DMS79 treated with DMSO at 0.1 percent for 48 hours (cell line): ENCODE data around the gene EIF4A3.
A peak's percentile ranks its signal among the peaks of the same experiment; 100 is the strongest.

Experiments used
- DNase-seq: peaks from one replicate; lab custom pipeline; 2025; lab: John Stamatoyannopoulos, UW

Gene EIF4A3

GRCh38 chr17:80112471-80113032 lies 34.4 kb downstream of the EIF4A3 start:
- no peak for DNase-seq

GRCh38 chr17:80111702-80112470 lies 35.0 kb downstream of the EIF4A3 start:
- no peak for DNase-seq

DNA sequence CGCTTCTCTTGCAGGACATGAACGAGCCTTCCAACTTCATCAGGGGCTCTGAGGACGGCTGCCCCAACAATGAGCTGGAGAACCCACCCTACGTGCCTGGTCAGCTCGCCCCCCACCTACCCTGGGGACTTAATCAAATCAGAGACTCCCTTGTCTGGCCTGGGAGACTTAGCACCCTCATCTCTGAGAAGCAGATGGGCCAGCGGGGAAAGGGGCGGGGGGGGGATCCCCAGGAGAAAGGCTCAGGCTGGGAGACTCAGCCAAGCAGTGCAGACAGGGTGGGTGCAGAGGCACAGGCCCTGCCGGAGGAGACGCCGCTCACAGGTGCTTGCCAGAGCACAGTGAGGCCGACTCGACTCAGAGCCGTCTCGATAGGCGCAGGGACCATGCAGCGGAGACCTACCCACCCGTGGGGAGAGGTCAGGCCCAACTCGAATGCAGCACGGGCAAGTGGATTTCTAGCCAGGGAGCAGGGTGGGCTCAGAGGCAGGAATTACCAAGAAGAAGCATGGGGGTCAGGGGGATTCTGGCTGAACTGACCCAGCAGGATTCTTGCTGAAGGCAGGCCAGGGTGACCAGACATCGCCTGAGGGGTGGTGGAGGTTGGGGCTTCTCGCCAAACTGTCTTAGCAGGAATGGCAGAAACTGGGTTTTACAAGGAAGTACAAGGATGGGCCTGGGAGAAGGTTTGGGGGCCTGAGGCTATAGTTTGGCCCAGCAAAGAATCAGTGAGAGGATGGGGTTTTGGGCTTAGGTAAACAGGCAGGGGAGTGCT lies 35.8 kb downstream of the EIF4A3 start:
- no peak for DNase-seq

DNA sequence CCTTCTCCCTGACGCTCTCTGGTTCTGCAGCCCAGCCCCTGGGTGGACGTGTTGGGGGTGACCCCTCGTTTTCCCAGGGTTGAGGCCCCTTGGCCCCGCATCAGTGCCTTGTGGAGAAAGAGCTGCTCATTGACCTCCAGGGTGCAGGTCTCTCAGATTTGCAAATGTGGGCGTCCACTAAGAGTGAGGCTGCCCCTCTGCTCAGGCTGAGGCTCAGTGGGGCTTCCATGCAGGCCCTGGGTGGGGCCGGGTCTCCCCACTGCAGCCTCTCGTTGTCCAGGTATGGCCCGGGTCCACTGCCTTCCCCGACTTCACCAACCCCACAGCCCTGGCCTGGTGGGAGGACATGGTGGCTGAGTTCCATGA lies 36.5 kb downstream of the EIF4A3 start:
- DNase-seq = no peak

DNA sequence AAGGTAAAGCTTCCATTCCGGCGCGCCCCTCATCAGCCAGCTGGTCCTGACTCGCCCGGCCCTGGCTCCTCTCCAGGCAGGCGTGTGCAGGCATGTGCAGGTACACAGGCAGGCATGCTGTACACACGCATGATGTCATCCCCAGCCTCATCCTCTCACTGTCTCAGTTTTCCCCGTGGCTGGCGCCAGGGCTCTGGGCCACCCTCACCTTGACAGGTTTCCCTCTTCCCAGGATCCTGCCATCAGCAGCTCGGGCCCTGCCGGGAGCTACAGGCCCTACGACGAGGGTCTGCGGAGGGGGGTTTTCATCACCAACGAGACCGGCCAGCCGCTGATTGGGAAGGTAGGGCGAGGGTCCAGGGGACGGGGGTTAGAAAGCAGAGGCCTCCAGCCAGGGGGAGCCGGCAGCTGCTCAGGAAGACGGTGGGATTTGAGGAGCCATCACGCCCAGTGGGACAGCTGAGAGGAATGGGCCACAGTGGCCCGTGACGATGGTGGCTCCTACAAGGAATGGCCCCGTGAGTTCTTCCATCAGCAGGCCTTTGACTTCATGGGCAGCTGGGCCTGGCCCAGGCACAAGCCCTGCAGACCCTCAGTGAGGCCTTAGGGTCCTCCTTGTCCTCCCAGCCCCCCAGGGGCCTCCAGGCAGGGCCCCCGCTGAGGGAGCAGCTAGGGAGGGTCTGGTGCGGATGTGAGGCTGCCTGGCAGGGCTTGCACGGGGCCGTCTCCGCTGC lies 37.0 kb downstream of the EIF4A3 start:
- peak; percentile 65 for DNase-seq

GRCh38 chr17:80109066-80109660 lies 37.8 kb downstream of the EIF4A3 start:
- DNase-seq = no peak

DNA sequence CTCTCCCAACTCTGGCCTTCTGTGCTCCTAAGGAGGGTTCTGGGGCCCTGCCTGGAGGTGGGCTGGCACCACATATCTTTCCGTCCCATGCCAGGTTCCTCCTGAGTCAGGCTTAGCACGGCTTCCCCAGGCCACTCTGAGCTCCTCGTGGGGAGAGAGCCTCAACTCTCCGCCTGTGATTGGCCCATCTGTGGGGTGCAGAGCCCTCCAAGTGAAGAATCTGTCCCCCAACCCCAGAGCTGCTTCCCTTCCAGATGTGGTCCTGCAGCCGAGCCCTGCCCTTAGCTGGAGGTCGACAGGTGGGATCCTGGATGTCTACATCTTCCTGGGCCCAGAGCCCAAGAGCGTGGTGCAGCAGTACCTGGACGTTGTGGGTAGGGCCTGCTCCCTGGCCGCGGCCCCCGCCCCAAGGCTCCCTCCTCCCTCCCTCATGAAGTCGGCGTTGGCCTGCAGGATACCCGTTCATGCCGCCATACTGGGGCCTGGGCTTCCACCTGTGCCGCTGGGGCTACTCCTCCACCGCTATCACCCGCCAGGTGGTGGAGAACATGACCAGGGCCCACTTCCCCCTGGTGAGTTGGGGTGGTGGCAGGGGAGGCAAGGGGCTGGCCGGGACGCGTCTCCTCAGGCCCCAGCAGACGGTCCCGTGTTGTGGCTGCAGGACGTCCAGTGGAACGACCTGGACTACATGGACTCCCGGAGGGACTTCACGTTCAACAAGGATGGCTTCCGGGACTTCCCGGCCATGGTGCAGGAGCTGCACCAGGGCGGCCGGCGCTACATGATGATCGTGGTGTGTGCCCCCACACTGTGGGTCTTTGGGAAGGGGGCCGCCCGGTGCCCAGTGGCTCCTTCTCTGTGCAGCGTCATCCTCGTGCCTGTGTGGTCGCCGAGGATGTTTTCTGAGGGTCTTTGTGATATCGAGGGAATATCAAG lies 38.6 kb downstream of the EIF4A3 start:
- DNase-seq = no peak

DNA sequence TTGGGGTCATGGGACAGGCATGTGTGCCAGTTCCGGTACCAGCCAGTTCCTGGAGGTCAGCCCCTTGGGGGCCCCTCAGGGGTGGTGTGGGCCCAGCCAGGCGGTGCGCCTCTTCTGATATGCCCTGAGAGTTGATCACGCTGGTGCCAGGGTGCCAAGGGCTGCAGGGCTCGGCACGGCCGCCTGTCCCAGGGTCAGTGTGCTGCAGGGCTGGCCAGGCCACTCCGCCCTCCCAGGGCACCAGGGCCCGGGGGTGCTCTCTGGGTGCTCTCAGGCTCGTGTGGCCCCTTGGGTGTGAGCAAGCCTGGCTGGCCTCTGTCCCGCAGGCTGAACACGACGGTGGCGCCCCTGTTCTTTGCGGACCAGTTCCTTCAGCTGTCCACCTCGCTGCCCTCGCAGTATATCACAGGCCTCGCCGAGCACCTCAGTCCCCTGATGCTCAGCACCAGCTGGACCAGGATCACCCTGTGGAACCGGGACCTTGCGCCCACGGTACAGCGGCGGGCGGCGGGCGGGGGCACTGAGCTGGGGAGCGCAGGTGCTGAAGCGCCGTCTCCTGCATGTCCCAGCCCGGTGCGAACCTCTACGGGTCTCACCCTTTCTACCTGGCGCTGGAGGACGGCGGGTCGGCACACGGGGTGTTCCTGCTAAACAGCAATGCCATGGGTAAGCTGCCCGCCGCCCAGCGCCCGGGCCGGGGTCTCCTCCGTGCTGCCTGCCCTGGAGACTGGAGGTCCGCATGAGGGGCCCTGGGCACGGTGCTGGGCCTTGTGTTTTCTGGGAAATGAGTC lies 39.5 kb downstream of the EIF4A3 start:
- no peak for DNase-seq

- no peak for DNase-seq
These were observed 40.2 kb downstream of the EIF4A3 start for GRCh38 chr17:80106751-80107150.

DNA sequence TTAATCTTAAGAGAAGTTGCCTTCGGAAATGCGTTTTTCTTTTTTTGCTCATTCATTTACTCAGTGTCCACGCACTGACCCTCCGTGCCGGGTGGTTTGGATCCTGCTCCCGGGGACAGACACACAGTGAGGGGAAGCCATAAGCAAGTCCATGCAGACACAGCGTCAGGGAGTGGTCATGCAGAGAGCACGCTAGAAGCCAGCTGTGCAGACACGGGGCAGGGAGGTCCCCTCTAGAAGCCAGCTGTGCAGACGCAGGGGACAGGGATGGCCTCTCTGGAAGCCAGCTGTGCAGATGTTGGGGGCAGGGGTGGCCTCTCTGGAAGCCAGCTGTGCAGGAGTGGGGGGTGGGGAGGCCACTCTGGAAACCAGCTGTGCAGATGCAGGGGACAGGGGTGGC lies 40.8 kb downstream of the EIF4A3 start:
- no peak for DNase-seq

DNA sequence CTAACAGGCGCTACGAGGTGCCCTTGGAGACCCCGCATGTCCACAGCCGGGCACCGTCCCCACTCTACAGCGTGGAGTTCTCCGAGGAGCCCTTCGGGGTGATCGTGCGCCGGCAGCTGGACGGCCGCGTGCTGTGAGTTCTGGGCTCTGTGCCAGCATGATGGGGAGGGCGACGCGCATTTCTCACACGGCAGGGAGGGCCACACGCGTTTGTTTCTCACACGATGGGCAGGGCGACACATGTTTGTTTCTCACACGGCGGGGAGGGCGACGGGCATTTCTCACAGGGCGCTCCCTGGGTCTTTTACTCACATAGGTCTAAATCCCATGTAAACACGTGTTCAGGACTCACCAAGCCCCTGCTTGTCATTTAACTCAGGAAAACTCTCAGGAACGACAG lies 41.2 kb downstream of the EIF4A3 start:
- DNase-seq = peak; percentile 37

DNA sequence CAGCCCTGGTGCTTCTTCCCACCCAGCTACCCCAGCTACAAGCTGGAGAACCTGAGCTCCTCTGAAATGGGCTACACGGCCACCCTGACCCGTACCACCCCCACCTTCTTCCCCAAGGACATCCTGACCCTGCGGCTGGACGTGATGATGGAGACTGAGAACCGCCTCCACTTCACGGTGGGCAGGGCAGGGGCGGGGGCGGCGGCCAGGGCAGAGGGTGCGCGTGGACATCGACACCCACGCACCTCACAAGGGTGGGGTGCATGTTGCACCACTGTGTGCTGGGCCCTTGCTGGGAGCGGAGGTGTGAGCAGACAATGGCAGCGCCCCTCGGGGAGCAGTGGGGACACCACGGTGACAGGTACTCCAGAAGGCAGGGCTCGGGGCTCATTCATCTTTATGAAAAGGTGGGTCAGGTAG lies 42.0 kb downstream of the EIF4A3 start:
- DNase-seq = no peak

GRCh38 chr17:80104321-80104955 lies 42.5 kb downstream of the EIF4A3 start:
- peak; percentile 79 for DNase-seq

DNA sequence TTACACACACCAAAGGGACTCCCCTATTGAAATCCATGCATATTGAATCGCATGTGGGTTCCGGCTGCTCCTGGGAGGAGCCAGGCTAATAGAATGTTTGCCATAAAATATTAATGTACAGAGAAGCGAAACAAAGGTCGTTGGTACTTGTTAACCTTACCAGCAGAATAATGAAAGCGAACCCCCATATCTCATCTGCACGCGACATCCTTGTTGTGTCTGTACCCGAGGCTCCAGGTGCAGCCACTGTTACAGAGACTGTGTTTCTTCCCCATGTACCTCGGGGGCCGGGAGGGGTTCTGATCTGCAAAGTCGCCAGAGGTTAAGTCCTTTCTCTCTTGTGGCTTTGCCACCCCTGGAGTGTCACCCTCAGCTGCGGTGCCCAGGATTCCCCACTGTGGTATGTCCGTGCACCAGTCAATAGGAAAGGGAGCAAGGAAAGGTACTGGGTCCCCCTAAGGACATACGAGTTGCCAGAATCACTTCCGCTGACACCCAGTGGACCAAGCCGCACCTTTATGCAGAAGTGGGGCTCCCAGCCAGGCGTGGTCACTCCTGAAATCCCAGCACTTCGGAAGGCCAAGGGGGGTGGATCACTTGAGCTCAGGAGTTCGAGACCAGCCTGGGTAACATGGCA lies 43.4 kb downstream of the EIF4A3 start:
- DNase-seq = no peak

DNA sequence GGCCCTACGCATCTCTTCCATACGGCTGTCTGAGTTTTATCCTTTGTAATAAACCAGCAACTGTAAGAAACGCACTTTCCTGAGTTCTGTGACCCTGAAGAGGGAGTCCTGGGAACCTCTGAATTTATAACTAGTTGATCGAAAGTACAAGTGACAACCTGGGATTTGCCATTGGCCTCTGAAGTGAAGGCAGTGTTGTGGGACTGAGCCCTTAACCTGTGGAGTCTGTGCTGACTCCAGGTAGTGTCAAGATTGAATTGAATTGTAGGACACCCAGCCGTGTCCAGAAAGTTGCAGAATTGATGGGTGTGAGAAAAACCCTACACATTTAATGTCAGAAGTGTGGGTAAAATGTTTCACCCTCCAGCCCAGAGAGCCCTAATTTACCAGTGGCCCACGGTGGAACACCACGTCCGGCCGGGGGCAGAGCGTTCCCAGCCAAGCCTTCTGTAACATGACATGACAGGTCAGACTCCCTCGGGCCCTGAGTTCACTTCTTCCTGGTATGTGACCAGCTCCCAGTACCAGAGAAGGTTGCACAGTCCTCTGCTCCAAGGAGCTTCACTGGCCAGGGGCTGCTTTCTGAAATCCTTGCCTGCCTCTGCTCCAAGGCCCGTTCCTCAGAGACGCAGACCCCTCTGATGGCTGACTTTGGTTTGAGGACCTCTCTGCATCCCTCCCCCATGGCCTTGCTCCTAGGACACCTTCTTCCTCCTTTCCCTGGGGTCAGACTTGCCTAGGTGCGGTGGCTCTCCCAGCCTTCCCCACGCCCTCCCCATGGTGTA lies 44.1 kb downstream of the EIF4A3 start:
- DNase-seq = no peak

GRCh38 chr17:80101946-80102663 lies 44.8 kb downstream of the EIF4A3 start:
- DNase-seq = no peak
